Measurements from ENCODE around the gene TFAP2E.

DNA sequence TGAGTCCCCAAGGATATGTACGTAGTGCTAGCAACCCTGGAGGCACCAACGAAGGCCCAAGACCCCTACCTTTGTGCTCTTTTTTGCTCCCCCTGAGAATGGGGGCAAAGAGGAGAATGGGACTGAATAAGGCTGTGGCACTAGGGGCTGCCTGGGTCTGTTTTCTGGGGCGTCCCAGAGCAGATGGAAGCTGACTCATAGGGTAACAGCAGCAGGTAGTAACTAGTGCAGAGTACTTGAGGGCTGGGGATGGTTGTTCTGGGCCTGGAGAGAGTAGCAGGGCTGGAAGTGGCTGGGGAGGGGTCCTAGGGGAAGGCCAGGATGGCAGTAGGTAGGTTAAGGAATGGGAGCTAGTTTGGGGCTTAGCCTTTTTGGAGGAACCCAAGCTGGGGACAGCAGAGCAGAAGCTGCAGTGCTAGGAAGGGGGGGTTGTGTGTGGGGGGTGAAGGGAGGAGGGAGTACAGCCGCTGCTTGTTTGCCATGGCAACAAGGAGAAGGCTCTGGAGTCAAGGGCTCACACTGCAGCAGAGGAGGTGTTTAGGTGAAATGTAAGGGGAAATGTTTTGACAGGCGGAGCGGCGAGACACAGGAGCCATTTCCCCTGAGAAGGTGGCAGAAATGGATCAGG is 13.7 kb upstream of the TFAP2E start:
- TF ChIP-seq, protein P1, sequence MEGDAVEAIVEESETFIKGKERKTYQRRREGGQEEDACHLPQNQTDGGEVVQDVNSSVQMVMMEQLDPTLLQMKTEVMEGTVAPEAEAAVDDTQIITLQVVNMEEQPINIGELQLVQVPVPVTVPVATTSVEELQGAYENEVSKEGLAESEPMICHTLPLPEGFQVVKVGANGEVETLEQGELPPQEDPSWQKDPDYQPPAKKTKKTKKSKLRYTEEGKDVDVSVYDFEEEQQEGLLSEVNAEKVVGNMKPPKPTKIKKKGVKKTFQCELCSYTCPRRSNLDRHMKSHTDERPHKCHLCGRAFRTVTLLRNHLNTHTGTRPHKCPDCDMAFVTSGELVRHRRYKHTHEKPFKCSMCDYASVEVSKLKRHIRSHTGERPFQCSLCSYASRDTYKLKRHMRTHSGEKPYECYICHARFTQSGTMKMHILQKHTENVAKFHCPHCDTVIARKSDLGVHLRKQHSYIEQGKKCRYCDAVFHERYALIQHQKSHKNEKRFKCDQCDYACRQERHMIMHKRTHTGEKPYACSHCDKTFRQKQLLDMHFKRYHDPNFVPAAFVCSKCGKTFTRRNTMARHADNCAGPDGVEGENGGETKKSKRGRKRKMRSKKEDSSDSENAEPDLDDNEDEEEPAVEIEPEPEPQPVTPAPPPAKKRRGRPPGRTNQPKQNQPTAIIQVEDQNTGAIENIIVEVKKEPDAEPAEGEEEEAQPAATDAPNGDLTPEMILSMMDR (IDR thresholded peaks at IDR 0.05; ENCODE audit: low read depth, low read length), result no peak
- no peak for TF ChIP-seq EZH2phosphoT487 (IDR thresholded peaks at IDR 0.05; ENCODE audit: low read depth)
